GM12864 (cell line): ENCODE data around the gene KRTAP13-4.

Source experiments
- DNase-seq: peaks from one replicate; pipeline ENCODE4 v3.0.0-alpha.2; 2011; ENCODE audit warnings: low read depth
- H3K4me3 ChIP-seq: 2 replicates; pipeline ENCODE4 v1.5.1; 2011; ENCODE audit warnings: mild to moderate bottlenecking, low read depth, low read length, control low read depth
- TF ChIP-seq, protein P1 (sequence below): IDR thresholded peaks from 2 replicates; pipeline ENCODE4 v1.5.1; 2011; ENCODE audit warnings: low read depth, mild to moderate bottlenecking, moderate library complexity, low read length, control low read depth, inconsistent platforms; ENCODE audit errors: missing control alignments

The KRTAP13-4 gene

GRCh38 chr21:30444204-30444603, 14.2 kb downstream of the KRTAP13-4 start:
- no peak for DNase-seq
- H3K4me3 ChIP-seq, result no peak overlapping the region
- TF ChIP-seq, protein P1, sequence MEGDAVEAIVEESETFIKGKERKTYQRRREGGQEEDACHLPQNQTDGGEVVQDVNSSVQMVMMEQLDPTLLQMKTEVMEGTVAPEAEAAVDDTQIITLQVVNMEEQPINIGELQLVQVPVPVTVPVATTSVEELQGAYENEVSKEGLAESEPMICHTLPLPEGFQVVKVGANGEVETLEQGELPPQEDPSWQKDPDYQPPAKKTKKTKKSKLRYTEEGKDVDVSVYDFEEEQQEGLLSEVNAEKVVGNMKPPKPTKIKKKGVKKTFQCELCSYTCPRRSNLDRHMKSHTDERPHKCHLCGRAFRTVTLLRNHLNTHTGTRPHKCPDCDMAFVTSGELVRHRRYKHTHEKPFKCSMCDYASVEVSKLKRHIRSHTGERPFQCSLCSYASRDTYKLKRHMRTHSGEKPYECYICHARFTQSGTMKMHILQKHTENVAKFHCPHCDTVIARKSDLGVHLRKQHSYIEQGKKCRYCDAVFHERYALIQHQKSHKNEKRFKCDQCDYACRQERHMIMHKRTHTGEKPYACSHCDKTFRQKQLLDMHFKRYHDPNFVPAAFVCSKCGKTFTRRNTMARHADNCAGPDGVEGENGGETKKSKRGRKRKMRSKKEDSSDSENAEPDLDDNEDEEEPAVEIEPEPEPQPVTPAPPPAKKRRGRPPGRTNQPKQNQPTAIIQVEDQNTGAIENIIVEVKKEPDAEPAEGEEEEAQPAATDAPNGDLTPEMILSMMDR, result no peak

DNA sequence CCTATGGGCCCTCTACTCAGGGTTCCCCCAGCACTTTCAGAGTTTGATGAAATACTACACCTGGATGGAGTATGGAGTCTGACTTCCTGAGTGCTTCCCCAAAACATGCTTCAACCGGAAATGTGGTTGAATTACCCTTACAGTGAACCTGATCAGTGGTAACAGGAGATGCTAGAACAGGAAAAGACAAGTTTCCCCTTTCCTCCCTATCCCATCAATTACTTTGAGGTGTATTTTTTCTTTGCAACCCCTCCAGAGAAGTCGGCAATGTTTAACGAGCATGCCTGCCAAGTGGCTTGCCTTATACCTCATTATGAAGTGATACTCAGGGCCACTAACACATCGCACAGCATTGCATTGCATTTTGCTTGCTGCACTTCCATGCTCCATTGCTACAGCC, 17.0 kb downstream of the KRTAP13-4 start:
- H3K4me3 ChIP-seq, result no peak overlapping the region
- TF ChIP-seq, protein P1, result no peak
- DNase-seq, result no peak

DNA sequence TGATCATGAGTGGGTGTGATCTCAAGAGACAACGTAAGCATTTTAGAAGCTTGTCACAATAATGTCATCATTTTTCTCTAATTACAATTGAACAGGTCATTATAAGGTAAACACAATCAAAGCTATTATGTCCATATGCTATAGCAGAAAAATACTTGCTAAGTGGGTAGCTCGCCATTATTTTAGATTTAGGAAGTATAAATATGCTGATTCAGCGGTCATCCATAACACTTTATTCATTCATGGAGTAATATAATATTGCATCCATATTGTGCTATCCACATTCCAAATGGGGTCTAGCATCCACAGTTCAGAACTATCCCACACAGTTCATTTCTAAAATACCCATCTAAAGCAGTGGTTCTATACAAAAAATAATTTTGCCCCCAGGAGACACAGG, 18.5 kb downstream of the KRTAP13-4 start:
- H3K4me3 ChIP-seq, result no peak overlapping the region
- no peak for DNase-seq
- TF ChIP-seq, protein P1, result no peak

DNA sequence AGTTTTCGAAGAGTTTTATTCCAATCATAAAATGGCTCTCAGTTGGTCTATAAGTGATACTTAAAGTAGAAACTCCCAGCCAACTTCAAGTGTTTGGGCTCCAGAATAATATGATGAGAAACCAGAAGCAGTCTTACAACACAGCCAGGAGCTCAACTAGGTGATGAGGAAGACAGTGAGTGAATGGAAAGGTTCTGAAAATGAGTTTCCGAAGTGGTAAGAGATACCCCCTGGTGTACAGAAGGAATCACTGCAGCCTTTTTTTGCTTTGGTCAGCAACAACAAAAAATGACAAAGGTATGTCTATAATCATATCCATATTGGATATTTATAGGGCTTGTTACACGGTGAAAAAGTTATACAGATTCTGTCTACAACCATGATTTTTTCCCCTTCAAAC, 33.7 kb downstream of the KRTAP13-4 start:
- H3K4me3 ChIP-seq, result no peak overlapping the region
- no peak for DNase-seq
- TF ChIP-seq, protein P1, result no peak

- H3K4me3 ChIP-seq, result no peak overlapping the region
- DNase-seq, result no peak
Measured at GRCh38 chr21:30468900-30469714, 39.1 kb downstream of the KRTAP13-4 start.

DNA sequence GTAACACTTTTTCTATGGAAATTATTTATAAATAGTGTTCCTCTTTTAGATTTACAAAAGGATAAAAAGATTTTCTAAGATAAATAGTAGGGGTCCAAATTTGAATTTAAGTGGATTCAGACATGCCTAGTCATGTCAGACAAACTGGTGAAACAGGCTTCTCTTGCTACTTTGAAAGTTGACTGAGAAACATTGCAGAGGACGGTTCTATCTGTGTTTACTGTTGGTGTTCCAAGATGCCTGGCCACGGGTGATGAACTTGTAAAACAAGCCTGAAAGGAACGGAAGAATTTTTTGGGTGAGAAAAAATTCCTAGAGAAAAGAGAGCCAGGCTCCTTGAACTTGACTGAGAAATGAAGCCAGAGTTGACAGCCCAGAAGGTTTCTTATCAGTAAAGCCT, 48.0 kb downstream of the KRTAP13-4 start:
- H3K4me3 ChIP-seq, result no peak overlapping the region
- TF ChIP-seq, protein P1, result no peak
- no peak for DNase-seq

More at GRCh38 chr21:30468900-30469714, 39.1 kb downstream of the KRTAP13-4 start:
- TF ChIP-seq, protein P1, result no peak

GRCh38 chr21:30479259-30479658, 49.2 kb downstream of the KRTAP13-4 start:
- TF ChIP-seq, protein P1, result no peak
- no peak overlapping the region for H3K4me3 ChIP-seq
- no peak for DNase-seq
